K562 (cell line): ENCODE measurements around the gene SERPINE1. TPM values are rescaled to one million over a fixed set of nuclear protein-coding genes. Genes with fewer than 3 reads are reported as not detected.
A peak's percentile ranks its signal among the peaks of the same experiment; 100 is the strongest.

Experiments
- BRD9 ChIP-seq: fragments of 450-650 bp; IDR thresholded peaks from 2 replicates; pipeline ENCODE4 v1.6.1; 2018; ENCODE audit warnings: low read depth; ENCODE audit not compliant: partially characterized antibody
- CSDE1 ChIP-seq, 2 experiments: fragments of 450-650 bp; IDR thresholded peaks; 2 replicates each; pipeline ENCODE4 v1.6.1; 2016; ENCODE audit warnings: mild to moderate bottlenecking in 1 of 2
- DDX20 ChIP-seq: fragments of 450-650 bp; IDR thresholded peaks from 2 replicates; pipeline ENCODE4 v1.6.1; 2016; ENCODE audit warnings: missing genetic modification characterization, low read depth, mild to moderate bottlenecking, missing compliant biosample characterization, moderate library complexity
- E2F8 ChIP-seq: fragments of 450-650 bp; IDR thresholded peaks from 2 replicates; pipeline ENCODE4 v1.7.1; 2018; ENCODE audit warnings: mild to moderate bottlenecking, low read depth; ENCODE audit not compliant: partially characterized antibody
- FOXA3 ChIP-seq, 2 experiments: fragments of 450-650 bp in 1 of 2; sonication (generic) in 1 of 2; formaldehyde crosslinking; IDR thresholded peaks in 1 of 2; conservative IDR thresholded peaks in 1 of 2; 2 replicates each; pipeline versions ENCODE4 v1.4.0 to v1.8.0; 2020 to 2022; ENCODE audit warnings: mild to moderate bottlenecking in 2 of 2, missing genetic modification reagents in 1 of 2
- KDM4B ChIP-seq, 2 experiments: fragments of 450-650 bp in 1 of 2; sonication (generic) in 1 of 2; IDR thresholded peaks; 2 replicates each; pipeline ENCODE4 v1.6.1; 2016 to 2017; ENCODE audit warnings: borderline replicate concordance in 2 of 2, antibody characterized with exemption in 1 of 2, low read depth in 1 of 2, mild to moderate bottlenecking in 1 of 2
- MYNN ChIP-seq, 2 experiments: sonication (generic); formaldehyde crosslinking in 1 of 2; IDR thresholded peaks; 2 replicates each; pipeline versions ENCODE4 v1.5.0 to v1.6.1; 2016 to 2020; ENCODE audit warnings: antibody characterized with exemption in 1 of 2, missing genetic modification reagents in 1 of 2
- PATZ1 ChIP-seq: fragments of 250-450 bp; sonication (Bioruptor Pico); IDR thresholded peaks from 2 replicates; pipeline ENCODE4 v1.5.0; 2020; ENCODE audit warnings: mild to moderate bottlenecking, borderline replicate concordance
- RBM14 ChIP-seq: fragments of 200-400 bp; formaldehyde crosslinking; IDR thresholded peaks from 2 replicates; pipeline ENCODE4 v1.6.1; 2018; ENCODE audit warnings: low read depth, mild to moderate bottlenecking, low read length, moderate library complexity, borderline replicate concordance; ENCODE audit not compliant: insufficient read depth
- SIN3A ChIP-seq, 2 experiments: fragments of 150-350 bp in 1 of 2; IDR thresholded peaks; 2 replicates each; pipeline ENCODE4 v1.6.1; 2011 to 2016; ENCODE audit warnings: borderline replicate concordance in 2 of 2, low read depth in 2 of 2, low read length in 2 of 2, mild to moderate bottlenecking in 2 of 2, moderate library complexity in 2 of 2; ENCODE audit not compliant: control insufficient read depth in 1 of 2
- SMARCB1 ChIP-seq: IDR thresholded peaks from 2 replicates; pipeline ENCODE4 v1.6.1; 2011; ENCODE audit warnings: improper control_type of control experiment, low read depth; ENCODE audit not compliant: insufficient read length
- TOE1 ChIP-seq, 2 experiments: fragments of 450-650 bp in 1 of 2; sonication (generic) in 1 of 2; formaldehyde crosslinking in 1 of 2; IDR thresholded peaks; 2 replicates each; pipeline versions ENCODE4 v1.7.1 to v1.8.0; 2016 to 2022; ENCODE audit warnings: borderline replicate concordance in 2 of 2, mild to moderate bottlenecking in 2 of 2, antibody characterized with exemption in 1 of 2, inconsistent platforms in 1 of 2, low read depth in 1 of 2, missing genetic modification reagents in 1 of 2, moderate library complexity in 1 of 2
- TSC22D4 ChIP-seq: fragments of 450-650 bp; IDR thresholded peaks from 2 replicates; pipeline ENCODE4 v1.6.1; 2016; ENCODE audit warnings: missing genetic modification characterization, missing biosample characterization, control low read depth
- VEZF1 ChIP-seq: fragments of 200-800 bp; sonication (Bioruptor generic); IDR thresholded peaks from 2 replicates; pipeline ENCODE4 v1.6.1; 2017; ENCODE audit warnings: missing genetic modification characterization, missing compliant biosample characterization
- ZBTB26 ChIP-seq: fragments of 450-650 bp; formaldehyde crosslinking; IDR thresholded peaks from 2 replicates; pipeline ENCODE4 v1.4.0; 2022; ENCODE audit warnings: missing genetic modification characterization
- ZNF175 ChIP-seq: fragments of 200-800 bp; sonication (Bioruptor generic); IDR thresholded peaks from 2 replicates; pipeline ENCODE4 v1.6.1; 2016; ENCODE audit warnings: low read depth, mild to moderate bottlenecking, missing genetic modification characterization, missing compliant biosample characterization
- ZNF217 ChIP-seq: sonication (generic); formaldehyde crosslinking; IDR thresholded peaks from 2 replicates; pipeline ENCODE4 v1.8.0; 2022; ENCODE audit warnings: mild to moderate bottlenecking, missing genetic modification reagents
- ZNF778 ChIP-seq: fragments of 450-650 bp; formaldehyde crosslinking; IDR thresholded peaks from 2 replicates; pipeline ENCODE4 v1.4.0; 2020; ENCODE audit warnings: mild to moderate bottlenecking, moderate library complexity
- polyA plus RNA-seq, 8 experiments: library from polyadenylated mRNA; depleted of rRNA in 4 of 8; stranded (reverse) in 5 of 8; unstranded in 3 of 8; fragments of >200 nt; fragmentation: Nextera tagmentation in 2 of 8; fragmentation: Illumina TruSeq in 1 of 8; extraction: Ambion mirVana in 2 of 8; extraction: Trizol in 1 of 8; gene quantifications; 2 replicates each; pipeline versions ENCODE4 v1.2.1 to v1.2.3, GENCODE V29; 2011 to 2014; ENCODE audit warnings: inconsistent platforms in 1 of 8, missing spikeins in 1 of 8
- total RNA-seq, 7 experiments: library from RNA; depleted of rRNA in 6 of 7; stranded (reverse); fragments of >200 nt in 6 of 7; fragmentation: Illumina TruSeq in 2 of 7; extraction: Trizol in 2 of 7; gene quantifications; 2 replicates each; pipeline versions ENCODE4 v1.2.1 to v1.2.3, GENCODE V29; 2011 to 2021; ENCODE audit warnings: low replicate concordance in 1 of 7

SERPINE1 gene
- total and polyA plus RNA-seq, 9 of the 15 experiments (the other 6 are each of a cell fraction or from before 2014, with no cell fraction given) = 0.22 to 4.8 (median 0.91) TPM

GRCh38 chr7:101169838-101170551 lies 43.1 kb downstream of the SERPINE1 start (continued):
- TF ChIP-seq E2F8 (no peak), PATZ1 (CRISPR knock-in tag) (no peak), SMARCB1 (no peak), SIN3A (IDR thresholded peaks at IDR 0.05; ENCODE audit: borderline replicate concordance in 2 of 2, control insufficient read depth in 1 of 2, low read depth in 2 of 2, low read length in 2 of 2) (no peak), ZNF778 (CRISPR knock-in tag) (no peak), TSC22D4 (tag) (no peak), DDX20 (tag) (no peak), BRD9 (no peak), TOE1 (IDR thresholded peaks at IDR 0.05; ENCODE audit: borderline replicate concordance) (no peak), TOE1 (CRISPR knock-in tag; IDR thresholded peaks at IDR 0.05; ENCODE audit: borderline replicate concordance, low read depth) (no peak), FOXA3 (CRISPR knock-in tag; conservative IDR thresholded peaks at IDR 0.05 in 1 of 2, IDR thresholded peaks at IDR 0.05 in 1 of 2) (no peak), ZBTB26 (no peak), ZNF217 (CRISPR knock-in tag) (no peak), MYNN (IDR thresholded peaks at IDR 0.05) (peak; percentile 57; the same call in 1 of the 2 replicates), MYNN (CRISPR knock-in tag; IDR thresholded peaks at IDR 0.05) (no peak), ZNF175 (no peak), VEZF1 (CRISPR knock-in tag) (0 out of 2 replicates have a peak, but pooled peaks have one; percentile 4), KDM4B (IDR thresholded peaks at IDR 0.05; ENCODE audit: borderline replicate concordance in 2 of 2, low read depth in 1 of 2) (no peak), RBM14 (no peak), CSDE1 (IDR thresholded peaks at IDR 0.05) (no peak)
